PC-9 (cell line): ENCODE data around the gene TDP1. TPM values are rescaled to one million over a fixed set of nuclear protein-coding genes. Genes with fewer than 3 reads are reported as not detected.

ENCODE experiments used
- BruUV-seq: library from RNA; stranded (reverse); fragments of 400-500 nt; replicated peaks from 2 replicates; lab custom pipeline; 2021; lab: Mats Ljungman, UMichigan
- CTCF ChIA-PET: fragments of 300-600 bp; sonication (Branson Sonifier 250); formaldehyde crosslinking; loops from one replicate; lab custom pipeline; 2022; ENCODE audit warnings: antibody characterized with exemption; lab: Charles Lee
- POLR2A ChIA-PET: fragments of 300-600 bp; sonication (Branson Sonifier 250); formaldehyde crosslinking; loops from one replicate; lab custom pipeline; 2022; ENCODE audit warnings: antibody characterized with exemption; ENCODE audit not compliant: unreplicated experiment; lab: Charles Lee
- DNase-seq, 2 experiments: peaks; one replicate each; pipeline versions ENCODE4 v3.0.0 to v3.0.0-alpha.2; 2015 to 2022; ENCODE audit warnings: mixed read lengths in 1 of 2
- H2AFZ ChIP-seq: fragments of 200-600 bp; sonication (generic); 2 replicates; pipeline ENCODE4 v1.8.1; 2017; ENCODE audit warnings: antibody characterized with exemption
- H3F3A ChIP-seq: fragments of 200-600 bp; sonication (generic); 2 replicates; pipeline ENCODE4 v1.8.1; 2017; ENCODE audit warnings: antibody characterized with exemption, mild to moderate bottlenecking, low read depth; ENCODE audit not compliant: insufficient read depth
- H3K27ac ChIP-seq: fragments of 200-600 bp; sonication (generic); 2 replicates; pipeline ENCODE4 v1.6.1; 2016; ENCODE audit warnings: mixed run types
- H3K27me3 ChIP-seq: fragments of 200-600 bp; sonication (generic); 2 replicates; pipeline ENCODE4 v1.6.1; 2016; ENCODE audit warnings: low read depth, mixed run types; ENCODE audit not compliant: insufficient read depth
- H3K36me3 ChIP-seq: fragments of 200-600 bp; sonication (generic); 2 replicates; pipeline ENCODE4 v1.6.1; 2016; ENCODE audit warnings: low read depth, mixed run types
- H3K4me1 ChIP-seq: fragments of 200-600 bp; sonication (generic); replicated peaks from 2 replicates; pipeline ENCODE4 v1.6.1; 2016; ENCODE audit warnings: mixed run types; ENCODE audit not compliant: insufficient read depth
- H3K4me2 ChIP-seq: fragments of 200-600 bp; sonication (generic); 2 replicates; pipeline ENCODE4 v1.6.1; 2017; ENCODE audit warnings: mixed run types
- H3K4me3 ChIP-seq: fragments of 200-600 bp; sonication (generic); 2 replicates; pipeline ENCODE4 v1.6.1; 2016; ENCODE audit warnings: mixed run types
- H3K79me2 ChIP-seq: fragments of 200-600 bp; sonication (generic); 2 replicates; pipeline ENCODE4 v1.6.1; 2017; ENCODE audit warnings: low read depth, mixed run types
- H3K9me2 ChIP-seq: fragments of 200-600 bp; sonication (generic); 2 replicates; pipeline ENCODE4 v1.8.1; 2017; ENCODE audit warnings: mild to moderate bottlenecking; ENCODE audit not compliant: insufficient read depth
- H3K9me3 ChIP-seq: fragments of 200-600 bp; sonication (generic); 2 replicates; pipeline ENCODE4 v1.8.1; 2016; ENCODE audit warnings: low read depth; ENCODE audit not compliant: insufficient read depth
- H4K20me1 ChIP-seq: fragments of 200-600 bp; sonication (generic); 2 replicates; pipeline ENCODE4 v1.8.1; 2017; ENCODE audit not compliant: insufficient read depth
- EZH2 ChIP-seq: fragments of 200-600 bp; sonication (generic); IDR thresholded peaks from 2 replicates; pipeline ENCODE4 v1.8.0; 2017; ENCODE audit warnings: antibody characterized with exemption, low read depth
- intact Hi-C: fragments of 100-400 bp; cut with micrococcal nuclease; formaldehyde crosslinking; loops from one replicate; pipeline ENCODE4 v1.10.0; 2022; ENCODE audit not compliant: unreplicated experiment
- total RNA-seq: library from RNA; stranded (reverse); gene quantifications from 2 replicates; pipeline ENCODE4 v1.2.3, GENCODE V29; 2021
- TF ChIP-seq, protein P1 (sequence below): fragments of 200-600 bp; sonication (generic); conservative IDR thresholded peaks from 2 replicates; pipeline ENCODE4 v1.6.1; 2017; ENCODE audit warnings: mixed run types, antibody characterized with exemption, mild to moderate bottlenecking, moderate library complexity

Gene TDP1
- total RNA-seq, 1 experiment from 2014 or later = 12.8 TPM

DNA sequence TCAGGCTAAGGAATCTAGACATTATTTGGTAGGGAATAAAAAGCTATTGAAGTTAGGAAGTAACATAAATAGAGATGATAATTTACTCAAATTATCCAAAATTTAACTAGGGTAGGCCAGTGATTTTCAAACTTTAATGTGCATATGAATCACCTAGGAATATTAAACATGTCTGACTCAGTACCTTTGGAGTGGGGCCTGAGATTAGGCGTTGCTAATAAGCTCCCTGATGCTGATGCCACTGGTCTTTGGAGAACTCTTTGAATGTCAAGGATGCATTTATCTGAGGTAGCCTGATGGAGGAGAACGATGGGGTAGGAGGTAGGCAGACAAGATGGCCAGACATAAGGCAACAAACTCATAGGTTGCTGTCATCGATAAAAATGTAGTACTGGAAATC is 34.4 kb upstream of the TDP1 start:
- Histone ChIP-seq H2AFZ (no peak overlapping the region), H3K9me2 (no peaks in the 10 kb centered on the region), H3K79me2 (no peaks in the 10 kb centered on the region), H3K36me3 (no peaks in the 10 kb centered on the region), H4K20me1 (no peaks in the 10 kb centered on the region), H3K4me2 (no peak overlapping the region), H3F3A (no peaks in the 10 kb centered on the region), H3K27me3 (no peaks in the 10 kb centered on the region), H3K27ac (no peak overlapping the region), H3K4me3 (no peak overlapping the region), H3K9me3 (no peaks in the 10 kb centered on the region), H3K4me1 (no peaks in the 10 kb centered on the region)
- TF ChIP-seq, protein P1, sequence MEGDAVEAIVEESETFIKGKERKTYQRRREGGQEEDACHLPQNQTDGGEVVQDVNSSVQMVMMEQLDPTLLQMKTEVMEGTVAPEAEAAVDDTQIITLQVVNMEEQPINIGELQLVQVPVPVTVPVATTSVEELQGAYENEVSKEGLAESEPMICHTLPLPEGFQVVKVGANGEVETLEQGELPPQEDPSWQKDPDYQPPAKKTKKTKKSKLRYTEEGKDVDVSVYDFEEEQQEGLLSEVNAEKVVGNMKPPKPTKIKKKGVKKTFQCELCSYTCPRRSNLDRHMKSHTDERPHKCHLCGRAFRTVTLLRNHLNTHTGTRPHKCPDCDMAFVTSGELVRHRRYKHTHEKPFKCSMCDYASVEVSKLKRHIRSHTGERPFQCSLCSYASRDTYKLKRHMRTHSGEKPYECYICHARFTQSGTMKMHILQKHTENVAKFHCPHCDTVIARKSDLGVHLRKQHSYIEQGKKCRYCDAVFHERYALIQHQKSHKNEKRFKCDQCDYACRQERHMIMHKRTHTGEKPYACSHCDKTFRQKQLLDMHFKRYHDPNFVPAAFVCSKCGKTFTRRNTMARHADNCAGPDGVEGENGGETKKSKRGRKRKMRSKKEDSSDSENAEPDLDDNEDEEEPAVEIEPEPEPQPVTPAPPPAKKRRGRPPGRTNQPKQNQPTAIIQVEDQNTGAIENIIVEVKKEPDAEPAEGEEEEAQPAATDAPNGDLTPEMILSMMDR = no peak
- TF ChIP-seq EZH2 = no peak
- no TSS peak for BruUV-seq
- DNase-seq = no peak
- intact Hi-C loops = no loop called here
- ChIA-PET CTCF (no interaction called here), POLR2A (no interaction called here)

DNA sequence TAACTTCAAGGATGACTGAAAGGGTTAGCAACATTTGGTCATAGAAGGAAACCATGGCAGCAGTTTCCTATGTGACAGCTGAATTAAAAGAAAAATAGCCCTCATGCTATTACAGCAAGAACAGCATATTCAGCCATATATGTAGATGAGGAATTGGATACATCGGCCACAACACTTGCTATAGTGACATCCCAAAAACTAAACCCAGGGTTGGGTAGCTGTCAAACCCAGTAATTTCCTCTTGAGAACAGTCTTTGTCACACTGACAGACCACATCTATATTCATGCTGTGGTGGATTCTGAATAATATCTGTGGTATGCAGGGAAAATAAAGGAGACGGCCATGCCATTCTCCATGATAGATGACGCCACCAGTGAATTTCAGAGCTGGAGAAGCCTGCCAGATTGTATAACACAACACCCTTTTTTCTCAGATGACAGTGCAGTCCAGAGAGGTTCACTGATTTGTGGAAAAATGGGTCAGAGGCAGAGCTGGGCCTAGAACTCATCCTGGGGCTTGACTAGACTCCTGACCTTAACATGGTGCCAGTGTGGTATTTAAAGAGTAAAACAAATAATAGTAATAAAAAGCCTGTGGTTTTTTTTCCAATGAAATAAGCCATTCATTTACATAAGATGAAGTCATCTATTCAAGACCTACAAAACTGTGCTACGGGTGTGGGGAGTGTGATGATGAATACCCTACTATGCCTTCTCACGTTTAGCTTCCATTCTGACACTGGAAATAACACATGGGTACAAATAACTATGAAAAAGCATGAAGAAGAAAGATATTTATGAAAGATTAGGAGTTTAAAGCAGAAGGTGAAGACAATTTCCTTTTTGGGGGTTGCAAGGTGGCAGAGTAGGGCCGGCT is 33.5 kb upstream of the TDP1 start:
- Histone ChIP-seq H3K4me1 (no peaks in the 10 kb centered on the region), H3K9me3 (no peaks in the 10 kb centered on the region), H2AFZ (no peak overlapping the region), H3K9me2 (no peaks in the 10 kb centered on the region), H3F3A (no peaks in the 10 kb centered on the region), H3K4me3 (no peak overlapping the region), H3K36me3 (no peaks in the 10 kb centered on the region), H3K4me2 (no peak overlapping the region), H3K27ac (no peak overlapping the region), H3K27me3 (no peaks in the 10 kb centered on the region), H4K20me1 (no peaks in the 10 kb centered on the region), H3K79me2 (no peaks in the 10 kb centered on the region)
- DNase-seq = no peak
- ChIA-PET POLR2A (no interaction called here), CTCF (no interaction called here)
- TF ChIP-seq, protein P1 = no peak
- no peak for TF ChIP-seq EZH2
- intact Hi-C loops = no loop called here
- BruUV-seq = no TSS peak

DNA sequence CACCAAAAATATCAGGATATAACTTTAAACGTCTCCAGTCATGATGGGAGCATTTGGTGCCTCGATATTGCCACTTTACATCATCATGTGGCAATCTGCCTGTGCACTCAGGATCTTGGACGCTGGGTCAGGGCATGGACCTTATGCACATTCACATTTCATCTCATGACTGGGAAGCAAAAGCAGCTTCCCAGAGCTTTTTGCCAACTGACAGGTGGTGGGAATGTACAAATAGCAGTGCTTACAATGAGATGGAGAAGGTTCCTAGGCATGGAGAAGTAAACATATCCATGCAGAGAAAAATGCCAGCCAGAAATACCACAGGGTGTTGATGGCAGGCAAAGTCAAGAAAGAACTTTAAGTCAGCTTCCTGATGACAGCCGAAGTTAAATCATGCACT is 31.5 kb upstream of the TDP1 start:
- DNase-seq = no peak
- H4K20me1 ChIP-seq = no peaks in the 10 kb centered on the region
- ChIA-PET CTCF (no interaction called here), POLR2A (no interaction called here)
- no peak overlapping the region for H3K4me2 ChIP-seq
- no peak overlapping the region for H3K4me3 ChIP-seq
- H3K27ac ChIP-seq = no peak overlapping the region
- no TSS peak for BruUV-seq
- no peaks in the 10 kb centered on the region for H3K27me3 ChIP-seq
- no peaks in the 10 kb centered on the region for H3F3A ChIP-seq
- no peaks in the 10 kb centered on the region for H3K4me1 ChIP-seq
- no peak for TF ChIP-seq EZH2
- TF ChIP-seq, protein P1 = no peak
- H3K9me3 ChIP-seq = no peaks in the 10 kb centered on the region
- no peaks in the 10 kb centered on the region for H3K9me2 ChIP-seq
- intact Hi-C loops = no loop called here
- H3K36me3 ChIP-seq = no peaks in the 10 kb centered on the region
- no peaks in the 10 kb centered on the region for H3K79me2 ChIP-seq
- H2AFZ ChIP-seq = no peak overlapping the region
